ENCODE data around the gene HAUS3.
A peak's percentile ranks its signal among the peaks of the same experiment; 100 is the strongest.

The HAUS3 gene

GRCh38 chr4:2263926-2264321 is 22.0 kb upstream of the HAUS3 start:
- no peak for DNase-seq (ENCODE audit: low read depth)

DNA sequence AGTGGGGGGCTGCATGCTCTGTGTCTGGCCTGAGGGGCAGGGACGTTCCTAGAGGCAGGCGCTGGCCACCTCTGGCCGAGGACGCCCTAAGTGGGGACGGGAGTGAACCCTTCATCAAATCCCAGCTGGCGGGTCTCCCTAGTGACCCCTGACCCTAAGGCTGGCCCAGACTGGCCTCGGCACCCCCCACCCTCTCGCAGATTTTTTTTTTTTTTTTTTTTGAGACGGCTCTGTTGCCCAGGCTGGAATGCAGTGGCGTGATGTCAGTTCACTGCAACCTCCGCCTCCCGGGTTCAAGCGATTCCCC is 21.0 kb upstream of the HAUS3 start:
- no peak for DNase-seq (ENCODE audit: low read depth)

DNA sequence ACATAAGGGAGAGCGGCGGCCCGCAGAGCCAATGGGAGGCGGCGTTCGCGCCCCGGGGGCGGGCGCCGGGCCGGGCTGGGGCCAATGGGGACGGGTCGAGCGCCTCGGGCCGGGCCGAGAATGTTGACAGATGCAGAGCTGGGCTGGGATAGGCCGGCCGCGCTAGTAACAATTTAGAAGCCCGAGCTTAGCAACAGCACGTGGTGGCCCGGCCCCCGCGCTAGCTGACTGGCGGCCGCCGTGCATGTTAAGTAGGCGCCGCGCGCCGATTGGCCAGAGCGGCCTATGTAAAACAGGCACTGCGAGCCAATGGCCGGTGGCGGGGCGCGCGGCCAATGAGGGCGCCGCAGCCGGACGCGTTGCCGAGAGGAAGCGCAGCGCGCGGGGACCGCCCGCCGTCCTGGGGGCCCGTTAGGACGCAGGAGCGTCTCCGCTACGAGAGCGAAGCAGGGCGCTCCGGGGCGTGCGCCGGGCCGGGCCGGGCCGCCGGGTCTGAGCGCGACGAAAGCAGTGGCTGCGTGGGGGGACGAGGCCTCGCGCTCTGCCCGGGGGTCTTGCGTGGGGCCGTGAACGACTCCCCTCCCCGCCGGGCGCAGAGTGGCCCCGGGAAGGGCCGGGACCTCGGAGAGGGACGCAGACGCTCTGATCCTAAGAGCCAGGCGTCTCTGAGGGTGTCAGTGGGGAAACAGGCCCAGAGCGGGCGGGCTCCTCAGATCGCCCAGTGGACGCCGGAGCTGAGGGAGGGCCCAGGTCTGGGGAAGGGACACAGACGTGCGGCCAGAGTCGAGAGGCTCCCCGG is 20.4 kb upstream of the HAUS3 start:
- DNase-seq (ENCODE audit: low read depth): peak; percentile 94

GRCh38 chr4:2261853-2262144 is 19.9 kb upstream of the HAUS3 start, which contains the start of gene MXD4:
TSS of gene MXD4 (minus strand) at chr4:2262109. CDS start at chr4:2261980, 129 bp downstream.
- no peak for DNase-seq (ENCODE audit: low read depth)

GRCh38 chr4:2261110-2261852 is 19.4 kb upstream of the HAUS3 start:
- no peak for DNase-seq (ENCODE audit: low read depth)

DNA sequence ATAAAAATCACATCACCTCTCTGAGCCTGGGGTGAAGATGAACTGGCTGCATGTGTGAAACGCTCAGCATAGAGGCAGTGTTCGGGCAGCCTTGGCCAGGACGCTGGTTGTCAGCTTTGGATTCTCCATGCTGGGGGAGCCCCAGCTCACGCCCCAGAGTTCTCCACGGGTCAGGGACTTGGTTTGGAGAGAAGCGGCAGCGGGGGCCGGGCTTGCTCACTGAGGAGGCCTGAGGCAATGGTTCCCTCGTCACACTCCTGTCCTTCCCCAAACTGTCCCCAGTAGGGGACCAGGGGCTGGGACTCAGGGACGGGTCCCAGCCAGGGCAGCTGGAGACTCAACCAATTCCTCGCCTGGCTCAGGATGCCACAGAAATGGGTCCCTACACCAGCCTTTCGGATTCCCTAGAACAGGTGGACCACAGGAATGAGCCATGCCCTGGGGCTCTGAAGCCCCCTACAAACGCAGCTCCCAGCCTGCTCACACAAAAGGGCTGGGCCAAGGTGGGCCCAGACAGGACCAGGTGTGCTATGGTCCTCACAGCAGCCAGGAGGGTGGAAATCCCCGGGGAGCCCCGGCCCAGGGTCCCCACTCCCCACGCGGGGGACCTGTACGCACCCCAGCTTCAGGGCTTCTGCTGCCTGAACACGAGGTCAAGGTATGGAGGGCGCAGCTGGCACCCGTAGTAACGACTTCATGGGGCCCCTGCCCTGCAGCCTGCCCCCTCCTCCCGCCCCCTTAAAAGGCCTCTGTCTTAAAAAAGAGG is 18.6 kb upstream of the HAUS3 start:
- DNase-seq (ENCODE audit: low read depth): no peak

DNA sequence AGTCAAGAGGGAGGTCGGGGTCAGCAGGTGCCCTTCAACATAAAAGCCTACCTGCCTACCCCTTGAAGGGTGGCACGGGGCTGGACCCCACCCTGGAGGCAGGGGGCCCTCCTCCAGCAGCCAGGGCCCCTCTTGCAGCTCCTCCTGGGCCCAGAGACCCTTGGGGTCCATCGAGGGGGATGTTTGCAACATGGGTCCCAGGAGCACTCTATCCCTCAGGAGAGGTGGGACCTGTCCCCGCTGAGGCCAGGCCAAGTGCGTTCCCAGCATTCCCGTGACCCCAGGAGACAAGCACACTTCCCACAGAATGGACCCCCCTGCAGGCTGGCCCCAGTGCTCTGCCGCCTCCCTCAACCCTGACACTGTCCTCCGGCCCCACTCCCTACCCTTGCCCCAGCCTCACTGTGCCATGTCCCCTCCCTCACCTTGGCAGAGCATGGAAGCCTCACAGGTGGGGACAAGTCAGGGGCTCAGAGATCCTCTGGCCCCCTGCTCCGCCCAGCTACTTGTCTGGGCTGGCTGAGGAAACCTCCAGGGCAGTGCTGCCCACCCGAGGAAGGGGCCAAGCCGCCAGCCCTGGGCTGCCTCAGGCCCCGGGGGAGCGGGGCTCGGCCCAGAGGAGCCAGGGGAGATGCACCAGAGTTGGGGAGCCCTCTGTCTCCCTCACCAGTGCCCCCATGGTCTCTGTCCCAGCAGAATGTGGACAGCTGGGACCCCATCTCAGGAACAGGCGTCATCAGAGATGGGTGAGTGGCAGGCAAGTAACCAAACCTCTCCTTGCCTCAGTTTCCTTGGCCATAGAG is 17.8 kb upstream of the HAUS3 start:
- DNase-seq (ENCODE audit: low read depth): no peak

- no peak for DNase-seq (ENCODE audit: low read depth)
Observed at GRCh38 chr4:2259036-2259540, 17.2 kb upstream of the HAUS3 start.

DNA sequence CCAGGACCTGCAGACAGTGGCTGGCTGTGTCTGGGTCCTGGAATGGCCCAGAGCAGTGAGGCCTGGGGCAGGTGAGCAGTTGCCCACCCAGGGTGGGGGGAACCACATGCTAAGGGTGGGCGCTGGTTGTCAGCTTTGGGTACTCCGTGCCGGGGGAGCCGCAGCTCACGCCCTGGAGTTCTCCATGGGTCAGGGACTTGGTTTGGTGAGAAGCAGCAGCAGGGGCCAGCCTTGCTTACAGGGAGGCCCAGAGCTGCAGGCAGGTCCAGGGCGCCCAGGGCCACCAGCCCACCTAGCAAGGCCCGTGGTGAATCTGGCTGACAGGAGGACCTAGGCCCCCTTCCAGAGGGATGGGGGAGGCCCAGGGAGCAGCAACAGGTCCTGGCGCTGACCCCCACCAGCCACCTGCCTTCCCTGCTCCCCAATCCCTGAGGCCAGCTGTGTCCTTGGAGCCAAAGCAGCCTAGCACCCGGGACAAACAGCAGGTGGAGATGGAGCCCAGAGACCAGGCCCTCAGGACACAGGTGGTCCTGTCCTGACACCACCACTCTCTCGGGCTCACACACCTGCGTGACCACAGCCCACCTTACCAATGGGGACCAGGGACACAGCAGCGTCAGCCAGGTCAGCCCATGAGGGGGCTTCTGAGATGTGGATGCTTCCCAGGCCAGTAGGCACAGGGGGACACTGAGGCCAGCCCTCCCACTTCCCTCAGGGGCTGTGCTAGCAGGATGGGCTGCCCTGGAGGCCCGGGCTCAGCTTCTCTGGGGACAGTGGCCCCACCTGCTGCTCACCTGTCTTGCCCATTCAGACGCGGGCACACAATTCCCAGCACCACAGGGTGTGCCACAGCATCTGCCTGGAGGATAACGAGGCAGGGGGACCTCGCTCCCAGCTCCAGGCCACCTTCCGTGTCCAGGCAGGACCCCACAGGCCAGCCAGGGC is 16.4 kb upstream of the HAUS3 start:
- DNase-seq (ENCODE audit: low read depth): no peak

- DNase-seq (ENCODE audit: low read depth): no peak
Observed at GRCh38 chr4:2257361-2258081, 15.6 kb upstream of the HAUS3 start.

DNA sequence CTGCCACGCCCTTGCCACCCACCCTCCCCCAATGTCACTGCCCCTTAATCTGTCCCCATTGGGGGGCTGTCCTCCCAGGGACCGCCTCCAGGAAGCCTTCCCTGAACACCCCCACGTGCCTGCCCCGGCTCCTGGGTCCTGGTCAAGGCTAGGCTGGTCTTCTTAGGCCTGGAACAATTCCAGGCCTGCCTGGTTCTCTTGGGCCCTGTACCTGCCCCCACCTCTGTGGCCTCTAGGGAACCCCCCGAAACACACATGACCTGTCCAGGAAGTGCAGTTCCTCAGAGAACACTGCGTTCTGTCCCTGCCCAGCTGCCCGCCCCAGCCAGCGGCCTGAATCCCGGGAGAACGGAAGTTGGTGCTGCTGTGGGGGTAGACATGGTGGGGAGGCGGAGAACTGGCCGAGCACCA is 14.9 kb upstream of the HAUS3 start:
- no peak for DNase-seq (ENCODE audit: low read depth)

- DNase-seq (ENCODE audit: low read depth): no peak
Observed at GRCh38 chr4:2256156-2256731, 14.3 kb upstream of the HAUS3 start.

DNA sequence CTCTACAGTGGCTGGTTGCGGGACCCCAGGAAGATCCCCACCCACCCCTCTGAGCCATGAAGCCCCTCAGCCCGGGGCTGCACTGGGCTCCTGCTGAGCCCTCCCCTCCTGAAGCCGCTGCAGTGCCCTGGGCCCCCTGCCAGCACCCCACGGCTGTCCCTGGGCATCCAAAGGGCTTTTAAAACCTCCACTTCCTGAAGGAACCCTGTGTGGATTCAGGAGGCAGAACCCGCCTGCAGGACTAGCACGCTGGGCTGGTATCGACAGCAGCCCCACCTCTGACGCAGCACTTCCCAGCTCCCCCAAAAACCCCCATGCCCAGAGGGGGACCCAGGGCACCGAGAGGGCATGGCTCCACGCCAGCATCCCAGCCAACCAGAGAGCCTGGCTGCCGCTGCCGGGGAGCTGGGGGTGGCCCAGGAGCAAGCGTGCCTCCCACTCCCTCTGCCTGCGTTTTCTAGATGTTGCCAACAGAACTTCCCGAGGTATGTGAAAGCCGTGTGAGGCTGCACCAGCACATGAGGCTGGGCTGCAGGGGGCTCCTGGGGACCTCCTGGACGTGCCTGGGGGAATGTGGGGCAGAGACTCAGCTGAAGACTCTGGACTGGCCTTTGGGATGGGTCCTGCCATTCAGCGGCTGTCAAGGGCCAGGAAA is 13.7 kb upstream of the HAUS3 start:
- DNase-seq (ENCODE audit: low read depth): no peak

DNA sequence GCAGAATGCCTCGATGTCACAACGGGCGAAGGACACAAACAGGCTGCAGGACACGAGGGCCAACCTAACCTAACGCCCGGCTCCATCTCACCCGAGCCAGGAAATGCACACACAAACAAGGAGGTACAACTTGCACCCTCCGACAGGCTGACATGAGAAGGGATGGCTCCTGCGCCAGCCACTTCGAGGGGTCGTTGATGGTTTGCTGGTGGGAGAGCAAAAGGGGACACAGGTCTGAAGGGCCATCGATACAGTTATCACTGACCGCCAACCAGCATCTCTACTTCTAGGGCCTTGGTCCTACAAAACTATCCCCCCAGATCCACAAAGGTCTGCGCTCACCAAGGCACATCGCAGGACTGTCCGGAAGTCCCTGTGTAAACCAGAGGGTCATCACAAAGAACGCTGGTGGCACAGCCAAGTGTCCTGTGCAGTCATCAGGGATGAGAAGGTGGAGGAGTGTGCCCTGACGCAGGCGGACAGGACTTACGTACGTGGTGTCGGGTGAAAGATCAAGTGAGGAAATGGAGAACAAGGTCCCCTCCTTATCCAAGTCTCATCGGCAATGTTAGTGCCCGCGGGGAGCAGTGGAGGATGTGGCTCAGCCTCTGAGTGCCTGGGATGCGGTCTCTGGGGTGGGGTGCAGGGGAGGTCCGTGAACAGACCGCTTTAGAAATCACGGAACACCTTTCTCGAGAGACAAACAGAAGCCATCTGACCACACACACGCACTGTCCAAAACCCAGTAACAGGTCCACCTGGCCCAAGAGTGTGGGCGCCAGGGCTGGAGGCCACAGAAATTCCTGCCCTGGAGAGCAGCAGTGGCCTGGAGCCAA is 13.0 kb upstream of the HAUS3 start:
- DNase-seq (ENCODE audit: low read depth): no peak

GRCh38 chr4:2253160-2254084 is 11.5 kb upstream of the HAUS3 start:
- no peak for DNase-seq (ENCODE audit: low read depth)

GRCh38 chr4:2252530-2253091 is 10.7 kb upstream of the HAUS3 start:
- DNase-seq (ENCODE audit: low read depth): no peak

All from GM04503 (cell line).